IPS DF 6.9 (cell line): ENCODE results near the gene TEAD1.

ENCODE experiments used
- DNase-seq: peaks from one replicate; pipeline ENCODE4 v3.0.0-alpha.2; 2013; ENCODE audit warnings: low read depth, low spot score
- H3K27ac ChIP-seq: one replicate; pipeline ENCODE4 v1.5.1; 2013; ENCODE audit warnings: low read length, control low read depth
- H3K27me3 ChIP-seq: 2 replicates; pipeline ENCODE4 v1.6.1; 2013; ENCODE audit warnings: mild to moderate bottlenecking, low read length; ENCODE audit not compliant: control insufficient read depth, insufficient read depth
- H3K36me3 ChIP-seq: 2 replicates; pipeline ENCODE4 v1.6.1; 2013; ENCODE audit warnings: low read length; ENCODE audit not compliant: control insufficient read depth, insufficient read depth
- H3K4me1 ChIP-seq: 2 replicates; pipeline ENCODE4 v1.6.1; 2013; ENCODE audit warnings: low read length; ENCODE audit not compliant: control insufficient read depth, insufficient read depth
- H3K4me3 ChIP-seq: 2 replicates; pipeline ENCODE4 v1.5.1; 2013; ENCODE audit warnings: mild to moderate bottlenecking, low read length
- H3K9me3 ChIP-seq: 2 replicates; pipeline ENCODE4 v1.6.1; 2013; ENCODE audit warnings: low read length, inconsistent platforms; ENCODE audit not compliant: control insufficient read depth, insufficient read depth
- WGBS: extraction: QIAGEN DNeasy Blood & Tissue Kit; methylation state at CpG from one replicate; pipeline ENCODE4 v1.1.7; 2013; ENCODE audit warnings: mixed read lengths, missing lambda C conversion rate; ENCODE audit not compliant: insufficient read length, insufficient coverage; 5-methylcytosine and 5-hydroxymethylcytosine counted together

TEAD1 gene

DNA sequence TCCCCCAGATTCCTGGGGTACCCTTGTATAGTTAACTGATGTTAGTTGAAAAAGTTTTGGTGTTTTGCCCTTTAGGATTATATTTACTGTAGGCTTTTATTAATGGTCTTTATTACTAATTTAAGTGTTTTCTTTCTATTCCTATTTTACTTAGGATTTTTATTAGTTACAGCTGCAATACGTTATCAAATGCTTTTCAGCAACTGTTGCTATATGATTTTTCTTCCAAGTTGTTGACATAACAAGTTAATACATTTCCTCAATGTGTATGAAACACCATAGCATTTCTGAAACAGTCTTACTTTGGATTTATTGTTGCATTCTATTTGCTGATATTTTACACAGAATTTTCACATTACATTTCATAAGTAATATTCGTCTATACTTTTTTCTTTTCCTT, 253.7 kb downstream of the TEAD1 start:
- Histone ChIP-seq H3K4me1 (no peaks in the 10 kb centered on the region), H3K36me3 (peaks cover 2% of the 10 kb centered on the region; the same call in 1 of the 2 replicates)
- WGBS: no CpG with 5 or more reads among the region's 2 CpGs

DNA sequence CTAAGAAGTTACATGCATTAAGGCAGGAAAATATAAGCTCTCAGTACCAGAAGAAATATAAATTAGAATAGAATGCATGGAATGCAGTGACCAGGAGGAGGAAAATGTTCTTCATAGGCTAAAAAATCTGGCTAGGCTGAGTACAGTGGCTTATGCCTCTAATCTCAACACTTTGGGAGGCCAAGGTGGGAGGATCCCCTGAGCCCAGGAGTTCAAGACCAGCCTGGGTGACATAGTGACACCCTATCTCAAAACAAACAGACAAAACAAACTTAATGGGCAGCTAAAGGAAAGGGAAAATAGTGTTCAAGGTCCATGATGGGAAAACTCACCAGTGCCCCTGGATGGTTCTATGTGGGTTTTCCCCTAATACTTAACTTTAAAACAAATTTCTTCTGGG, 256.6 kb downstream of the TEAD1 start:
- Histone ChIP-seq H3K9me3 (no peaks in the 10 kb centered on the region), H3K4me3 (no peak overlapping the region), H3K27me3 (no peaks in the 10 kb centered on the region), H3K4me1 (no peaks in the 10 kb centered on the region), H3K27ac (no peak overlapping the region), H3K36me3 (no peaks in the 10 kb centered on the region)
- no peak for DNase-seq

More for the DNA sequence above, 253.7 kb downstream of the TEAD1 start:
- H3K27ac ChIP-seq: no peak overlapping the region
- no peaks in the 10 kb centered on the region for H3K27me3 ChIP-seq
- H3K4me3 ChIP-seq: no peak overlapping the region
- no peak for DNase-seq
- H3K9me3 ChIP-seq: no peaks in the 10 kb centered on the region

DNA sequence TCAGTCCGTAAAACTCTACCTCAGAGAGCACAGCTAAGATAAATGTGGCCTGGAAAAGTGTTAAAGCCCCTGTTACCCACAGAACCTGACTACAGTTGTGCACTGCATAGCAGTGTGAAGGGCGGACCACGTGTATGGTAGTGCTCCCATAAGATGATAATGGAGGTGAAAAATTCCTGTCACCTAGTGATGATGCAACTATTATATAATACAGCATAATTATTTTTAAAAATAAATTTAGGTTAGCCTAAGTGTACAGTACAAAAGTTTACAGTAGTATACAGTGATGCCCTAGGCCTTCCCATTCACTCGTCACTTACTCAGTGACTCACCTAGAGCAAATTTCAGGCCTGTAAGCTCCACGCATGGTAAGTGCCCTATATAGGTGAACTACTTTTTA, 258.3 kb downstream of the TEAD1 start:
- no peak for DNase-seq
- no peak overlapping the region for H3K27ac ChIP-seq
- WGBS: no CpG with 5 or more reads among the region's 5 CpGs
- H3K27me3 ChIP-seq: no peaks in the 10 kb centered on the region
- no peaks in the 10 kb centered on the region for H3K36me3 ChIP-seq
- H3K4me3 ChIP-seq: no peak overlapping the region
- no peaks in the 10 kb centered on the region for H3K9me3 ChIP-seq
- no peaks in the 10 kb centered on the region for H3K4me1 ChIP-seq

GRCh38 chr11:12936200-12936599, 262.0 kb downstream of the TEAD1 start:
- no peak for DNase-seq
- Histone ChIP-seq H3K27me3 (no peaks in the 10 kb centered on the region), H3K4me1 (no peaks in the 10 kb centered on the region), H3K36me3 (no peaks in the 10 kb centered on the region; the same call in 1 of the 2 replicates), H3K9me3 (no peaks in the 10 kb centered on the region), H3K27ac (no peak overlapping the region), H3K4me3 (no peak overlapping the region)
- no CpG with 5 or more reads among the region's 2 CpGs for WGBS

- Histone ChIP-seq H3K4me3 (no peak overlapping the region), H3K9me3 (no peaks in the 10 kb centered on the region), H3K4me1 (no peaks in the 10 kb centered on the region), H3K36me3 (no peaks in the 10 kb centered on the region; the same call in 1 of the 2 replicates), H3K27me3 (no peaks in the 10 kb centered on the region), H3K27ac (no peak overlapping the region)
- WGBS: no CpG with 5 or more reads among the region's 1 CpG
- no peak for DNase-seq
These were observed 264.5 kb downstream of the TEAD1 start for GRCh38 chr11:12938590-12939247.

DNA sequence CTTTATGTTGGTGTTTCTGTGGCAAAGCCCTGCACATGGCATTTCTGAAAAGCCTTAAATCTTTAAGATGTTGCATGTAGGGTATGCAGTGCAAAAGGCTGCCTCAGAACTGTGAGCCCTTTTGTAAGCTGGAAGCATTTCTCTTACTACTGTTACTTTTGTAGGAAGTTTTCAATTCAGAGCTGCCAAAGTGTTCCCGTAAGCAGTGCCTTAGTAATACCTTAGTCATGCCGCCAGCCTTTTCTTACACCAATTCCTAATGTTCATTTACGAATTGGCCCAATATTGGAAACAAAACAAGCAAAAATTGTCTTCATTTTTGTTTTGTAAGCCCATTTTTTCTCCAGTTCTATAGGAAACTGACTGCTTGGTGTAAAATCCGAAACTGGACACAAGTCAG, 267.4 kb downstream of the TEAD1 start:
- Histone ChIP-seq H3K27ac (no peak overlapping the region), H3K27me3 (no peaks in the 10 kb centered on the region), H3K4me1 (no peaks in the 10 kb centered on the region), H3K9me3 (no peaks in the 10 kb centered on the region), H3K36me3 (no peaks in the 10 kb centered on the region; the same call in 1 of the 2 replicates), H3K4me3 (no peak overlapping the region)
- WGBS: no CpG with 5 or more reads among the region's 4 CpGs
- no peak for DNase-seq

- no peaks in the 10 kb centered on the region; the same call in 1 of the 2 replicates for H3K36me3 ChIP-seq
- WGBS: no CpG with 5 or more reads among the region's 11 CpGs
These were observed 267.9 kb downstream of the TEAD1 start for GRCh38 chr11:12942157-12942556.

GRCh38 chr11:12943311-12943710, 269.1 kb downstream of the TEAD1 start:
- no peaks in the 10 kb centered on the region for H3K4me1 ChIP-seq
- no peak overlapping the region for H3K4me3 ChIP-seq
- H3K27ac ChIP-seq: no peak overlapping the region
- no CpG with 5 or more reads among the region's 5 CpGs for WGBS
- no peak for DNase-seq
- no peaks in the 10 kb centered on the region; the same call in 1 of the 2 replicates for H3K36me3 ChIP-seq
- no peaks in the 10 kb centered on the region for H3K9me3 ChIP-seq
- no peaks in the 10 kb centered on the region for H3K27me3 ChIP-seq

More at GRCh38 chr11:12942157-12942556, 267.9 kb downstream of the TEAD1 start:
- Histone ChIP-seq H3K4me3 (no peak overlapping the region), H3K4me1 (no peaks in the 10 kb centered on the region), H3K27ac (no peak overlapping the region), H3K9me3 (no peaks in the 10 kb centered on the region), H3K27me3 (no peaks in the 10 kb centered on the region)
- no peak for DNase-seq

GRCh38 chr11:12944889-12945288, 270.7 kb downstream of the TEAD1 start:
- no CpG with 5 or more reads among the region's 3 CpGs for WGBS

DNA sequence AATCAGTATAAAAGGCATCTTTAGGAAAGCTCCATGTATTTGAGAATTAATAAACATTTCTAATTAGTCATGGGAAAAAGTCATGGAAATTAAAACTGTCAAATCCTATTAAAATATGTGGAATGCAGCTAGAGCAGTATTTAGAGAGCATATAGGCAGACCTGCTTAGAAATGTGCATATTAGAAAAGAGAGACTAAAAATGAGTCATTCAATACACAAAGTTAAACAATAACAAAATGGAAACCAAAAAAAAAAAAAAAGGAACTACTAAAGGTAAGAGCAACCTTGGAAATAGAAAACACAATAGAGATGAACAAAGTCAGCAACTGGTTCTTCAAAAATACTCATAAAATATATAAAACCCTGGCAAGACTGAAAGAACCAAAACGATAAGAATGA, 275.2 kb downstream of the TEAD1 start:
- Histone ChIP-seq H3K27me3 (no peaks in the 10 kb centered on the region), H3K4me1 (no peaks in the 10 kb centered on the region), H3K27ac (no peak overlapping the region), H3K36me3 (no peaks in the 10 kb centered on the region), H3K4me3 (no peak overlapping the region), H3K9me3 (no peaks in the 10 kb centered on the region)
- no peak for DNase-seq
- WGBS: no CpG with 5 or more reads among the region's 1 CpG

More at GRCh38 chr11:12944889-12945288, 270.7 kb downstream of the TEAD1 start:
- Histone ChIP-seq H3K4me3 (no peak overlapping the region), H3K4me1 (no peaks in the 10 kb centered on the region), H3K27me3 (no peaks in the 10 kb centered on the region), H3K27ac (no peak overlapping the region), H3K9me3 (no peaks in the 10 kb centered on the region), H3K36me3 (no peaks in the 10 kb centered on the region; the same call in 1 of the 2 replicates)
- no peak for DNase-seq

DNA sequence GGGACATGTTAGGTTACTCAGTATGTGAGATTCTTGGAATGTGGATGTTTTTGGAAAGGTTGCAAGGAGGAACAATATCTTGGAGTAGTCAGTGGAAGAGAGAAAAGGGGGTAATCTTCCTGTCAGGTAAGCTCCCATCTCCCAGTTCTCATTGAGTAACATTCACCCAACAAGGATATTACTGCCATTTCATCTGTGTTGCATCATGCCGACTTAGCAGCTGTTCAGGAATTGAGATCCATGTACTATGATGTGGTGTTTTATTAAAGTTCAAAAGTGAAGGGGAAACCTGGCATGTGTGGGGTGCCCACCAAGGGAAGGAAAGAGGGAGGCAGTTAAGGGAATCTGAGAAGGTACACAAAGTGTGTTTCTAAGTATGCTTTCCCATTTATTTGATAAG, 276.4 kb downstream of the TEAD1 start:
- no CpG with 5 or more reads among the region's 1 CpG for WGBS
- Histone ChIP-seq H3K27ac (no peak overlapping the region), H3K9me3 (no peaks in the 10 kb centered on the region), H3K4me3 (no peak overlapping the region), H3K4me1 (no peaks in the 10 kb centered on the region), H3K27me3 (no peaks in the 10 kb centered on the region), H3K36me3 (no peaks in the 10 kb centered on the region)
- no peak for DNase-seq
